Progenitor cell of endocrine pancreas (in vitro differentiated cells): ENCODE results near the gene EZH2. TPM values are rescaled to one million over a fixed set of nuclear protein-coding genes. Genes with fewer than 3 reads are reported as not detected.

ENCODE experiments used
- DNase-seq: peaks from one replicate; pipeline ENCODE4 v3.0.0; 2021; ENCODE audit warnings: low spot score; ENCODE audit not compliant: unreplicated experiment
- H3K27ac Mint-ChIP-seq: 2 replicates; pipeline ENCODE4 v1.8.0; 2021; ENCODE audit warnings: mild to moderate bottlenecking, moderate library complexity, mixed read lengths
- H3K27me3 Mint-ChIP-seq: 2 replicates; pipeline ENCODE4 v1.8.0; 2021; ENCODE audit warnings: mixed read lengths
- H3K36me3 Mint-ChIP-seq: 2 replicates; pipeline ENCODE4 v1.8.0; 2022; ENCODE audit warnings: mixed read lengths; ENCODE audit not compliant: insufficient read depth
- H3K4me1 Mint-ChIP-seq: 2 replicates; pipeline ENCODE4 v1.8.0; 2021; ENCODE audit warnings: low read depth, mixed read lengths
- H3K4me3 Mint-ChIP-seq: 2 replicates; pipeline ENCODE4 v1.8.0; 2021; ENCODE audit warnings: low read depth, mild to moderate bottlenecking, moderate library complexity, mixed read lengths
- H3K9me3 Mint-ChIP-seq: 2 replicates; pipeline ENCODE4 v1.8.0; 2021; ENCODE audit warnings: low read depth, mixed read lengths
- CTCF ChIP-seq: fragments of 200-600 bp; sonication (generic); IDR thresholded peaks from one replicate; pipeline ENCODE4 v1.5.0; 2021; ENCODE audit warnings: antibody characterized with exemption, mild to moderate bottlenecking; ENCODE audit not compliant: unreplicated experiment
- total RNA-seq: library from RNA; stranded (reverse); gene quantifications from 2 replicates; pipeline ENCODE4 v1.2.1, GENCODE V29; 2021

Gene EZH2
- total RNA-seq, 1 donor from 2014 or later, result 57.6 TPM

- no peak overlapping the region for H3K4me3 Mint-ChIP-seq
- no peaks in the 10 kb centered on the region for H3K36me3 Mint-ChIP-seq
- no peak overlapping the region for H3K27ac Mint-ChIP-seq
- no peaks in the 10 kb centered on the region for H3K4me1 Mint-ChIP-seq
- no peak for DNase-seq
- peaks cover 20% of the 10 kb centered on the region for H3K27me3 Mint-ChIP-seq
- no peak for TF ChIP-seq CTCF
- no peaks in the 10 kb centered on the region for H3K9me3 Mint-ChIP-seq
These were observed 28.1 kb upstream of the EZH2 start for GRCh38 chr7:148912151-148912550.

DNA sequence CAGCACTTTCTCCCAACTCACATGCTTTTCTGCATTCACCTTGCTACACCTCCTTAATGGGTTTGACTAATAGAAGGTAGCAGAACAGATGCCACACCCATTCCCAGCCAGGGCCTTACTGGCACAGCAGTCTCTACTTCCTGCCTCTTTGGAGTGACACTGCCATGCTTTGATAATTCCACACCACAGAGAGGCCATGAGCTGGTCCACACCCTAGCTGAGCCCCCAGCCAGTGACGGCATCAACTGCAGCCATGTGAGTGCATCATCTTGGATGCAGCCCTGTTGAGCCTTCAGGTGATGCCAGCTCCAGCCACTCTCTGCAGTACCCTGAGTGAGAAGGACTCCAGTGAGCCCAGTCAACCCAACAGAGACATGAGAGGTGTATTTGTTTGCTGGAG lies 27.5 kb upstream of the EZH2 start:
- no peaks in the 10 kb centered on the region for H3K4me1 Mint-ChIP-seq
- no peak for TF ChIP-seq CTCF
- peaks cover 25% of the 10 kb centered on the region for H3K27me3 Mint-ChIP-seq
- no peaks in the 10 kb centered on the region for H3K36me3 Mint-ChIP-seq
- no peak for DNase-seq
- H3K9me3 Mint-ChIP-seq, result no peaks in the 10 kb centered on the region
- no peak overlapping the region for H3K27ac Mint-ChIP-seq
- H3K4me3 Mint-ChIP-seq, result no peak overlapping the region

GRCh38 chr7:148909568-148909967 lies 25.5 kb upstream of the EZH2 start:
- no peak overlapping the region for H3K4me3 Mint-ChIP-seq
- TF ChIP-seq CTCF, result no peak
- peaks cover 2% of the 10 kb centered on the region for H3K4me1 Mint-ChIP-seq
- DNase-seq, result no peak
- no peaks in the 10 kb centered on the region for H3K36me3 Mint-ChIP-seq
- no peaks in the 10 kb centered on the region for H3K9me3 Mint-ChIP-seq
- no peak overlapping the region for H3K27ac Mint-ChIP-seq
- H3K27me3 Mint-ChIP-seq, result peaks cover 25% of the 10 kb centered on the region

DNA sequence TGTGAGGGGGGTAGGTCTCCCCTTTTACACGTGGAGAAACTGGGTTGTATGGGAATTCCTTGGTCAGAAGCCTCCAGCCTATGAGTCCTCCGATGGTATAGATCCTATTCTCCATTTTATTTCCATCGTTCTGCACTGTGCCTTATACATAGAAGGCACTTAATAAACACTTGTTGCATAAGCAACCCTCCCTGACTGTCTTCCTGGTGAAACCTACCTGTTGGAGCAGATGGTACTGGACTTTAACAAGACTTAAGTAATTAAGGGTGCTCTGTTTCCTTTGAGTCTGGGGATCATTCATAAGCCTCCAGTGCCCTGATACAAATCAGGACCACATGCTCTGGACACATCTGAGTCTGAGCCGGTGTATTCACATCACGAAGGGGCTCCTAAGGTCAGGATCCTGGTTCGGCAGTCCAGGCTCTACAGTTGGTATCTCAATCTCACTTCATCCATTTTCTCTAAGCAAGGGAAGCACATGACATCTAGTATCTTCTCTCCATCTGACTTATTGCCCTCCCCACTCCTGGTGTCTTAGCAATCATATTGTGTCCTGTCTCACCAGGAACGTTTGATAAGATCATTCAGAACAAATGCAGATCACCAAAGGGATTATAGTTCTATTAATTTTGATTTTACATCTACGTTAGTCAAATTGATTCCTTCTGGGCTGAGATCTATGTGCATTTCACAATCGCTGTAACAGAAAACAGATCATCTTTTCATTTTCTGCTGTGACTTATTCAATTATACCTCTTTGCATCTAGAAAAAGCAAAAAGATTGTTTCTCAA lies 22.8 kb upstream of the EZH2 start:
- no peaks in the 10 kb centered on the region for H3K36me3 Mint-ChIP-seq

GRCh38 chr7:148905093-148905666 lies 21.1 kb upstream of the EZH2 start:
- H3K4me1 Mint-ChIP-seq, result peaks cover 2% of the 10 kb centered on the region
- H3K27me3 Mint-ChIP-seq, result peaks cover 23% of the 10 kb centered on the region
- H3K4me3 Mint-ChIP-seq, result no peak overlapping the region
- no peak for TF ChIP-seq CTCF
- no peak overlapping the region for H3K27ac Mint-ChIP-seq
- H3K9me3 Mint-ChIP-seq, result no peaks in the 10 kb centered on the region
- no peak for DNase-seq
- H3K36me3 Mint-ChIP-seq, result no peaks in the 10 kb centered on the region

More for the DNA sequence above, 22.8 kb upstream of the EZH2 start:
- Mint-ChIP-seq H3K9me3 (no peaks in the 10 kb centered on the region), H3K27me3 (peaks cover 23% of the 10 kb centered on the region), H3K4me3 (no peak overlapping the region), H3K27ac (no peak overlapping the region), H3K4me1 (peaks cover 2% of the 10 kb centered on the region)
- no peak for TF ChIP-seq CTCF
- no peak for DNase-seq
